Measurements from ENCODE around the gene EPHB3. TPM values are rescaled to one million over a fixed set of nuclear protein-coding genes. Genes with fewer than 3 reads are reported as not detected.

Gene EPHB3
- polyA plus RNA-seq, 1 experiment: 1.9 TPM

DNA sequence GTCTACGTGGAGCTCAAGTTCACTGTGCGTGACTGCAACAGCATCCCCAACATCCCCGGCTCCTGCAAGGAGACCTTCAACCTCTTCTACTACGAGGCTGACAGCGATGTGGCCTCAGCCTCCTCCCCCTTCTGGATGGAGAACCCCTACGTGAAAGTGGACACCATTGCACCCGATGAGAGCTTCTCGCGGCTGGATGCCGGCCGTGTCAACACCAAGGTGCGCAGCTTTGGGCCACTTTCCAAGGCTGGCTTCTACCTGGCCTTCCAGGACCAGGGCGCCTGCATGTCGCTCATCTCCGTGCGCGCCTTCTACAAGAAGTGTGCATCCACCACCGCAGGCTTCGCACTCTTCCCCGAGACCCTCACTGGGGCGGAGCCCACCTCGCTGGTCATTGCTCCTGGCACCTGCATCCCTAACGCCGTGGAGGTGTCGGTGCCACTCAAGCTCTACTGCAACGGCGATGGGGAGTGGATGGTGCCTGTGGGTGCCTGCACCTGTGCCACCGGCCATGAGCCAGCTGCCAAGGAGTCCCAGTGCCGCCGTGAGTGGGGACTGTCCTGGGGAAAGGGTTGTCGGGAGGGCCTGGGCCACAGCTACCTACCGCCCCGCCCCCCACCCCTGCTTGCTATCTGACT, 11.2 kb downstream of the EPHB3 start:
- Histone ChIP-seq H3K27me3 (ENCODE audit: control insufficient read depth, insufficient read depth, low read length) (no peaks in the 10 kb centered on the region), H3K9me3 (ENCODE audit: control insufficient read depth, insufficient read depth, low read length) (no peaks in the 10 kb centered on the region), H3K4me3 (ENCODE audit: low read depth, low read length) (no peak overlapping the region), H3K27ac (ENCODE audit: low read depth, low read length) (no peak overlapping the region)
- POLR2A ChIA-PET: no interaction called here
- TF ChIP-seq, protein P1, sequence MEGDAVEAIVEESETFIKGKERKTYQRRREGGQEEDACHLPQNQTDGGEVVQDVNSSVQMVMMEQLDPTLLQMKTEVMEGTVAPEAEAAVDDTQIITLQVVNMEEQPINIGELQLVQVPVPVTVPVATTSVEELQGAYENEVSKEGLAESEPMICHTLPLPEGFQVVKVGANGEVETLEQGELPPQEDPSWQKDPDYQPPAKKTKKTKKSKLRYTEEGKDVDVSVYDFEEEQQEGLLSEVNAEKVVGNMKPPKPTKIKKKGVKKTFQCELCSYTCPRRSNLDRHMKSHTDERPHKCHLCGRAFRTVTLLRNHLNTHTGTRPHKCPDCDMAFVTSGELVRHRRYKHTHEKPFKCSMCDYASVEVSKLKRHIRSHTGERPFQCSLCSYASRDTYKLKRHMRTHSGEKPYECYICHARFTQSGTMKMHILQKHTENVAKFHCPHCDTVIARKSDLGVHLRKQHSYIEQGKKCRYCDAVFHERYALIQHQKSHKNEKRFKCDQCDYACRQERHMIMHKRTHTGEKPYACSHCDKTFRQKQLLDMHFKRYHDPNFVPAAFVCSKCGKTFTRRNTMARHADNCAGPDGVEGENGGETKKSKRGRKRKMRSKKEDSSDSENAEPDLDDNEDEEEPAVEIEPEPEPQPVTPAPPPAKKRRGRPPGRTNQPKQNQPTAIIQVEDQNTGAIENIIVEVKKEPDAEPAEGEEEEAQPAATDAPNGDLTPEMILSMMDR (IDR thresholded peaks at IDR 0.05; ENCODE audit: low read depth, low read length): no peak
- CTCF ChIA-PET: interaction anchor here (0.5 to 1.4 kb wide), 2 partner anchors 59 to 205 kb away, joined by 3 to 4 read pairs; no protein-coding TSS in a partner anchor
- no peak for DNase-seq (ENCODE audit: low read depth, low spot score)

DNA sequence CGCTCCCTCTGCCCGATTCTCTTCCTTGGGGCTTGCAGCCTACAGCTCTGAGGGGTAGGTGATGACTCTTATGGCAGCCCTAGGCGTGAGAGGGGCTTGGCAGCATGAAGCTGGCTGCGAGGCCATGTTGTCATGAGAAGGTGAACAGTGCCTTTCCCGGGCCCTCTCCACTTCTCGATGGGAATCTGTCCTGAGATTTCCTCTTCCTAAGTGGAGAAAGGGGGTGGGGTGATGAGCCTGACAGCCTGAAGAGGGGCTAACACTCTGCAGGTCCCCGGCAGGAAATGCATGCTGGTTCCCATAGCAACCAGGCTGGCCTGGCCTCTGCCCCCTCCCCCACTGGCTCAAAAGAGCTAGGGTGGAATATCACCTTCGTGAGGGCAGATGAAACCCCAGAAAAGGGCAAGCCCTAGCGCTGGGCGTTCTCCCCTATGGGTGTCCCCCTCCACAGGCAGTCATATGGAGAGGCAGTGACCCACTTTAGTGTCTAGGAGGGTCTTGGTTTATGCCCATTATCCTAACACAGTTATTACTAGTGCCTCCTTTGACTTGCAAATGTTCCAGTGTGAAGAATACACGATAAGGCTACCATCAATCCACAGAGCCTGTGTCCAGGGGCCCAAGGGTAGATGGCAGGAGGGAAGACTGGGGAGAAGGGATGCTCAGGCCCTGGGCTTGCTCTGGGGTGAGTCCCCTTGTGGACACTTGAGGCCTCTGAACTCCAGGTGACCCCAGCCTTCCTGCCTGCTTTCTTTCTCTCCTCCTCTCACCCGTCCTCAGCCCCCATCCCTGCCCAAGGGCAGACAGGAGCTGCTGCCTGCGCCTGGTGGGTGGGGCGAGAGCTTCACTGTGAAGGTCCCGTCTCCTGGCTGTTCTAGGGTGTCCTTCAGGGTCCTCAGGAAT, 13.2 kb downstream of the EPHB3 start:
- ChIA-PET CTCF (interaction anchor here (1.0 to 1.1 kb wide), 2 partner anchors 13 to 14 kb away, joined by 3 read pairs; partner anchors contain the start of gene EPHB3), POLR2A (no interaction called here)
- no peak for DNase-seq (ENCODE audit: low read depth, low spot score)
- TF ChIP-seq, protein P1 (IDR thresholded peaks at IDR 0.05; ENCODE audit: low read depth, low read length): no peak
- no peak overlapping the region for H3K27ac ChIP-seq (ENCODE audit: low read depth, low read length)
- no peak overlapping the region for H3K4me3 ChIP-seq (ENCODE audit: low read depth, low read length)
- H3K9me3 ChIP-seq (ENCODE audit: control insufficient read depth, insufficient read depth, low read length): no peaks in the 10 kb centered on the region
- no peaks in the 10 kb centered on the region for H3K27me3 ChIP-seq (ENCODE audit: control insufficient read depth, insufficient read depth, low read length)

DNA sequence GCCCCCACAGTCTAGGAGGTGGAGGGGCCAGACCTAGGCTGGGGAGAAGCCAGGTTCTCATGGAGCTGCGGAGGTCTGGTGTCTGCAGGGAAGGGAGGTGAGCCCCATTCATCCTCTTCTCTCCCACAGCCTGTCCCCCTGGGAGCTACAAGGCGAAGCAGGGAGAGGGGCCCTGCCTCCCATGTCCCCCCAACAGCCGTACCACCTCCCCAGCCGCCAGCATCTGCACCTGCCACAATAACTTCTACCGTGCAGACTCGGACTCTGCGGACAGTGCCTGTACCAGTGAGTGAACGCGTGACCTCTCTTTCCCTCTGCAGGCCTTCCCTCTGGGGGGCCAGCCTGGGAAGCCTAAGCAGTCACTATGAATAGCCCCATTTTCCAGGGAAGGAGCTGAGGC, 14.1 kb downstream of the EPHB3 start:
- CTCF ChIA-PET: interaction anchor here (1.1 kb wide), 1 partner anchor 14 kb away, joined by 3 read pairs; the partner anchor contains the start of gene EPHB3
- POLR2A ChIA-PET: no interaction called here

DNA sequence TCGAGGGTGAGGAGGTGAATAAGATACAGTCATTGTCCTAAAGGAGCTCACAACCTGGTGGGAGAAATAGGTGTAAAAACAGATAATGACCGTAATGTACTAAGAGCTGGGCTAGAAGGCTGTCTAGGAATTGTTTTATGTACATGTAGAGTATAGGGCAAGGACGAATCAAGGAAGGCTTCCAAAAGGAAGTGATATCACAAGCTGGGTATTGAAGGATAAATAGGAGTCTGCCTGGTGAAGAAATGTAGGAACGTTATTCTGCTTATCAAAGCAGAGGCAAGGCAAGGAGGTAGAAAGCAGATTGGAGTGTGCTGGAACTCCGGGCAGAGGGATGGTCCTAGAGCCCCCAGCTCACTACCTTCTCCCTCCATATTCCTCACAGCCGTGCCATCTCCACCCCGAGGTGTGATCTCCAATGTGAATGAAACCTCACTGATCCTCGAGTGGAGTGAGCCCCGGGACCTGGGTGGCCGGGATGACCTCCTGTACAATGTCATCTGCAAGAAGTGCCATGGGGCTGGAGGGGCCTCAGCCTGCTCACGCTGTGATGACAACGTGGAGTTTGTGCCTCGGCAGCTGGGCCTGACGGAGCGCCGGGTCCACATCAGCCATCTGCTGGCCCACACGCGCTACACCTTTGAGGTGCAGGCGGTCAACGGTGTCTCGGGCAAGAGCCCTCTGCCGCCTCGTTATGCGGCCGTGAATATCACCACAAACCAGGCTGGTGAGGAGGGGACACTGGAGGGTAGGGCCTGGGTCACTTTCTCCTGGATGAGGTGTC, 15.1 kb downstream of the EPHB3 start:
- DNase-seq (ENCODE audit: low read depth, low spot score): no peak
- H3K4me3 ChIP-seq (ENCODE audit: low read depth, low read length): no peak overlapping the region
- no peaks in the 10 kb centered on the region for H3K27me3 ChIP-seq (ENCODE audit: control insufficient read depth, insufficient read depth, low read length)
- no peaks in the 10 kb centered on the region for H3K9me3 ChIP-seq (ENCODE audit: control insufficient read depth, insufficient read depth, low read length)
- POLR2A ChIA-PET: no interaction called here
- H3K27ac ChIP-seq (ENCODE audit: low read depth, low read length): no peak overlapping the region
- TF ChIP-seq, protein P1 (IDR thresholded peaks at IDR 0.05; ENCODE audit: low read depth, low read length): no peak
- CTCF ChIA-PET: no interaction called here

More for the DNA sequence above, 14.1 kb downstream of the EPHB3 start:
- Histone ChIP-seq H3K27me3 (ENCODE audit: control insufficient read depth, insufficient read depth, low read length) (no peaks in the 10 kb centered on the region), H3K9me3 (ENCODE audit: control insufficient read depth, insufficient read depth, low read length) (no peaks in the 10 kb centered on the region), H3K4me3 (ENCODE audit: low read depth, low read length) (no peak overlapping the region), H3K27ac (ENCODE audit: low read depth, low read length) (no peak overlapping the region)
- no peak for DNase-seq (ENCODE audit: low read depth, low spot score)
- TF ChIP-seq, protein P1 (IDR thresholded peaks at IDR 0.05; ENCODE audit: low read depth, low read length): no peak
